Progenitor cell of endocrine pancreas (in vitro differentiated cells): Measurements from ENCODE around the gene TCERG1L. TPM values are rescaled to one million over a fixed set of nuclear protein-coding genes. Genes with fewer than 3 reads are reported as not detected.

Source experiments
- DNase-seq: peaks from one replicate; pipeline ENCODE4 v3.0.0; 2021; ENCODE audit warnings: low spot score; ENCODE audit not compliant: unreplicated experiment
- H3K27ac Mint-ChIP-seq: 2 replicates; pipeline ENCODE4 v1.8.0; 2021; ENCODE audit warnings: mild to moderate bottlenecking, moderate library complexity, mixed read lengths
- H3K27me3 Mint-ChIP-seq: 2 replicates; pipeline ENCODE4 v1.8.0; 2021; ENCODE audit warnings: mixed read lengths
- H3K36me3 Mint-ChIP-seq: 2 replicates; pipeline ENCODE4 v1.8.0; 2022; ENCODE audit warnings: mixed read lengths; ENCODE audit not compliant: insufficient read depth
- H3K4me1 Mint-ChIP-seq: 2 replicates; pipeline ENCODE4 v1.8.0; 2021; ENCODE audit warnings: low read depth, mixed read lengths
- H3K4me3 Mint-ChIP-seq: 2 replicates; pipeline ENCODE4 v1.8.0; 2021; ENCODE audit warnings: low read depth, mild to moderate bottlenecking, moderate library complexity, mixed read lengths
- H3K9me3 Mint-ChIP-seq: 2 replicates; pipeline ENCODE4 v1.8.0; 2021; ENCODE audit warnings: low read depth, mixed read lengths
- total RNA-seq: library from RNA; stranded (reverse); gene quantifications from 2 replicates; pipeline ENCODE4 v1.2.1, GENCODE V29; 2021
- TF ChIP-seq, protein P1 (sequence below): fragments of 200-600 bp; sonication (generic); IDR thresholded peaks from one replicate; pipeline ENCODE4 v1.5.0; 2021; ENCODE audit warnings: antibody characterized with exemption, mild to moderate bottlenecking; ENCODE audit not compliant: unreplicated experiment

Gene TCERG1L
- total RNA-seq, 1 donor from 2014 or later: 0.53 TPM

- peaks cover 13% of the 10 kb centered on the region for H3K9me3 Mint-ChIP-seq
- no peak overlapping the region for H3K4me3 Mint-ChIP-seq
- H3K27ac Mint-ChIP-seq: no peak overlapping the region
- no peak for DNase-seq
- no peaks in the 10 kb centered on the region for H3K4me1 Mint-ChIP-seq
- TF ChIP-seq, protein P1, sequence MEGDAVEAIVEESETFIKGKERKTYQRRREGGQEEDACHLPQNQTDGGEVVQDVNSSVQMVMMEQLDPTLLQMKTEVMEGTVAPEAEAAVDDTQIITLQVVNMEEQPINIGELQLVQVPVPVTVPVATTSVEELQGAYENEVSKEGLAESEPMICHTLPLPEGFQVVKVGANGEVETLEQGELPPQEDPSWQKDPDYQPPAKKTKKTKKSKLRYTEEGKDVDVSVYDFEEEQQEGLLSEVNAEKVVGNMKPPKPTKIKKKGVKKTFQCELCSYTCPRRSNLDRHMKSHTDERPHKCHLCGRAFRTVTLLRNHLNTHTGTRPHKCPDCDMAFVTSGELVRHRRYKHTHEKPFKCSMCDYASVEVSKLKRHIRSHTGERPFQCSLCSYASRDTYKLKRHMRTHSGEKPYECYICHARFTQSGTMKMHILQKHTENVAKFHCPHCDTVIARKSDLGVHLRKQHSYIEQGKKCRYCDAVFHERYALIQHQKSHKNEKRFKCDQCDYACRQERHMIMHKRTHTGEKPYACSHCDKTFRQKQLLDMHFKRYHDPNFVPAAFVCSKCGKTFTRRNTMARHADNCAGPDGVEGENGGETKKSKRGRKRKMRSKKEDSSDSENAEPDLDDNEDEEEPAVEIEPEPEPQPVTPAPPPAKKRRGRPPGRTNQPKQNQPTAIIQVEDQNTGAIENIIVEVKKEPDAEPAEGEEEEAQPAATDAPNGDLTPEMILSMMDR: no peak
- no peaks in the 10 kb centered on the region for H3K36me3 Mint-ChIP-seq
- H3K27me3 Mint-ChIP-seq: no peaks in the 10 kb centered on the region
These were observed 20.7 kb downstream of the TCERG1L start for GRCh38 chr10:131290781-131291180.

DNA sequence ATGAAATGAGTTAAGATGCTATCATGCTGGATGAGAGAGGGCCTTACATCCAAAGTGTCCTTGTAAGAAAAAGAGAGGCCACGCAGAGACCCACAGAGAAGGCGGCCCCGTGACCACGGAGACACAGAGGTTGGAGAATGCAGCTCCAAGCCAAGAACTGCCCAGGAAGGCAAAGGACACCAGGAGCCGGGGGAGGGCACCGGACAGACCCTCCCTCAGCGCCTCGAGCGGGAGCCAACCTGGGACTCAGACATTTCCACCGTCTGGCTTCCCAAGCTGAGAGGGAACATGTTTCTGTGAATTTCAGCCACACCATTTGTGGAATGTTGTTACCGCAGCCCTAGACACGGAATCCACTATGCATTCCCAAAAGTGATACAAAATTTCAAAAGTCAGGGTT is 22.9 kb downstream of the TCERG1L start:
- H3K27me3 Mint-ChIP-seq: no peaks in the 10 kb centered on the region
- no peaks in the 10 kb centered on the region for H3K36me3 Mint-ChIP-seq
- TF ChIP-seq, protein P1: no peak

GRCh38 chr10:131282961-131283360 is 28.6 kb downstream of the TCERG1L start:
- Mint-ChIP-seq H3K9me3 (no peaks in the 10 kb centered on the region), H3K27me3 (no peaks in the 10 kb centered on the region), H3K27ac (no peak overlapping the region), H3K4me3 (no peak overlapping the region), H3K4me1 (no peaks in the 10 kb centered on the region), H3K36me3 (no peaks in the 10 kb centered on the region)
- TF ChIP-seq, protein P1: no peak
- no peak for DNase-seq

More for the DNA sequence above, 22.9 kb downstream of the TCERG1L start:
- Mint-ChIP-seq H3K9me3 (peaks cover 6% of the 10 kb centered on the region), H3K4me3 (no peak overlapping the region), H3K4me1 (no peaks in the 10 kb centered on the region), H3K27ac (no peak overlapping the region)
- DNase-seq: no peak

DNA sequence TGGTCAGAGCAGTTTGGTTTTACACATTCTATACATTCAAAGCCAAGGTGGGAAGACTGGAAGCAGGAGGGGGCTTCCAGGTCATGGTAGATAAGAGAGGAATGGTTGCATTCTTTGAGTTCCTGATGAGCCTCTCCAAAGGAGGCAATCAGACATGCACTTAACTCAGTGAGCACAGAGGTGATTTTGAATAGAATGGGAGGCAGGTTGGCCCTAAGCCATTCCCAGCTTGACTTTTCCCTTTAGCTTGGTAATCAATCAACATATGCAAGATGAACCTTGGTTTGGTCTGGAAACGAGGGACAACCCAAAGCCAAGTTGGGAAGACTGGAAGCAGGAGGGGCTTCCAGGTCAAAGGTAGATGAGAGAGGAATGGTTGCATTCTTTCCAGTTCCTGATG is 31.4 kb downstream of the TCERG1L start:
- no peaks in the 10 kb centered on the region for H3K9me3 Mint-ChIP-seq
- H3K4me1 Mint-ChIP-seq: no peaks in the 10 kb centered on the region
- no peak overlapping the region for H3K27ac Mint-ChIP-seq
- TF ChIP-seq, protein P1: no peak
- no peaks in the 10 kb centered on the region for H3K36me3 Mint-ChIP-seq
- no peak for DNase-seq
- no peak overlapping the region for H3K4me3 Mint-ChIP-seq
- H3K27me3 Mint-ChIP-seq: no peaks in the 10 kb centered on the region

- no peak overlapping the region for H3K27ac Mint-ChIP-seq
- DNase-seq: no peak
- H3K4me1 Mint-ChIP-seq: no peaks in the 10 kb centered on the region
- TF ChIP-seq, protein P1: no peak
- H3K27me3 Mint-ChIP-seq: no peaks in the 10 kb centered on the region
- no peaks in the 10 kb centered on the region for H3K36me3 Mint-ChIP-seq
- no peak overlapping the region for H3K4me3 Mint-ChIP-seq
- no peaks in the 10 kb centered on the region for H3K9me3 Mint-ChIP-seq
These were observed 32.0 kb downstream of the TCERG1L start for GRCh38 chr10:131279516-131279915.
